ENCODE data around the gene MTG2. TPM values are rescaled to one million over a fixed set of nuclear protein-coding genes. Genes with fewer than 3 reads are reported as not detected.

The MTG2 gene
- total and polyA plus RNA-seq, 4 donors: 13.0 to 28.0 (median 24.4) TPM

GRCh38 chr20:62160876-62161275 lies 22.0 kb upstream of the MTG2 start:
- peaks cover 4 to 21% (median 13%) of the 10 kb centered on the region in 4 donors for H3K4me1 ChIP-seq (ENCODE audit: control insufficient read depth in 4 of 4, insufficient read depth in 4 of 4, low read length in 3 of 4)
- H3K9me3 ChIP-seq (ENCODE audit: control insufficient read depth in 4 of 4, low read length in 3 of 4): no peaks in the 10 kb centered on the region
- peak overlapping the region in 1 of 2 donors; percentile 19 for H3K27ac ChIP-seq (ENCODE audit: low read depth in 1 of 2, low read length in 2 of 2)
- H3K9ac ChIP-seq (ENCODE audit: low read depth in 1 of 2, low read length in 2 of 2): no peak overlapping the region
- H3K36me3 ChIP-seq (ENCODE audit: control insufficient read depth in 4 of 4, insufficient read depth in 3 of 4, low read depth in 1 of 4, low read length in 3 of 4): peaks cover 15 to 47% (median 22%) of the 10 kb centered on the region in 4 donors
- TF ChIP-seq ATF3 (IDR thresholded peaks at IDR 0.05) (no peak), FOXA1 (IDR thresholded peaks at IDR 0.05) (no peak), RXRA (IDR thresholded peaks at IDR 0.05) (no peak), CTCF (IDR thresholded peaks at IDR 0.05; ENCODE audit: low read depth, low read length, missing input control) (no peak), HNF4G (IDR thresholded peaks at IDR 0.05) (no peak), HNF4A (conservative IDR thresholded peaks at IDR 0.05) (no peak), GABPA (IDR thresholded peaks at IDR 0.05 in 1 of 2, conservative IDR thresholded peaks at IDR 0.05 in 1 of 2) (no peak), NR2F2 (IDR thresholded peaks at IDR 0.05) (no peak), RAD21 (IDR thresholded peaks at IDR 0.05) (no peak), FOXA2 (IDR thresholded peaks at IDR 0.05) (no peak)
- TF ChIP-seq, protein P1, sequence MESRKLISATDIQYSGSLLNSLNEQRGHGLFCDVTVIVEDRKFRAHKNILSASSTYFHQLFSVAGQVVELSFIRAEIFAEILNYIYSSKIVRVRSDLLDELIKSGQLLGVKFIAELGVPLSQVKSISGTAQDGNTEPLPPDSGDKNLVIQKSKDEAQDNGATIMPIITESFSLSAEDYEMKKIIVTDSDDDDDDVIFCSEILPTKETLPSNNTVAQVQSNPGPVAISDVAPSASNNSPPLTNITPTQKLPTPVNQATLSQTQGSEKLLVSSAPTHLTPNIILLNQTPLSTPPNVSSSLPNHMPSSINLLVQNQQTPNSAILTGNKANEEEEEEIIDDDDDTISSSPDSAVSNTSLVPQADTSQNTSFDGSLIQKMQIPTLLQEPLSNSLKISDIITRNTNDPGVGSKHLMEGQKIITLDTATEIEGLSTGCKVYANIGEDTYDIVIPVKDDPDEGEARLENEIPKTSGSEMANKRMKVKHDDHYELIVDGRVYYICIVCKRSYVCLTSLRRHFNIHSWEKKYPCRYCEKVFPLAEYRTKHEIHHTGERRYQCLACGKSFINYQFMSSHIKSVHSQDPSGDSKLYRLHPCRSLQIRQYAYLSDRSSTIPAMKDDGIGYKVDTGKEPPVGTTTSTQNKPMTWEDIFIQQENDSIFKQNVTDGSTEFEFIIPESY (IDR thresholded peaks at IDR 0.05): no peak
- TF ChIP-seq, protein P2, sequence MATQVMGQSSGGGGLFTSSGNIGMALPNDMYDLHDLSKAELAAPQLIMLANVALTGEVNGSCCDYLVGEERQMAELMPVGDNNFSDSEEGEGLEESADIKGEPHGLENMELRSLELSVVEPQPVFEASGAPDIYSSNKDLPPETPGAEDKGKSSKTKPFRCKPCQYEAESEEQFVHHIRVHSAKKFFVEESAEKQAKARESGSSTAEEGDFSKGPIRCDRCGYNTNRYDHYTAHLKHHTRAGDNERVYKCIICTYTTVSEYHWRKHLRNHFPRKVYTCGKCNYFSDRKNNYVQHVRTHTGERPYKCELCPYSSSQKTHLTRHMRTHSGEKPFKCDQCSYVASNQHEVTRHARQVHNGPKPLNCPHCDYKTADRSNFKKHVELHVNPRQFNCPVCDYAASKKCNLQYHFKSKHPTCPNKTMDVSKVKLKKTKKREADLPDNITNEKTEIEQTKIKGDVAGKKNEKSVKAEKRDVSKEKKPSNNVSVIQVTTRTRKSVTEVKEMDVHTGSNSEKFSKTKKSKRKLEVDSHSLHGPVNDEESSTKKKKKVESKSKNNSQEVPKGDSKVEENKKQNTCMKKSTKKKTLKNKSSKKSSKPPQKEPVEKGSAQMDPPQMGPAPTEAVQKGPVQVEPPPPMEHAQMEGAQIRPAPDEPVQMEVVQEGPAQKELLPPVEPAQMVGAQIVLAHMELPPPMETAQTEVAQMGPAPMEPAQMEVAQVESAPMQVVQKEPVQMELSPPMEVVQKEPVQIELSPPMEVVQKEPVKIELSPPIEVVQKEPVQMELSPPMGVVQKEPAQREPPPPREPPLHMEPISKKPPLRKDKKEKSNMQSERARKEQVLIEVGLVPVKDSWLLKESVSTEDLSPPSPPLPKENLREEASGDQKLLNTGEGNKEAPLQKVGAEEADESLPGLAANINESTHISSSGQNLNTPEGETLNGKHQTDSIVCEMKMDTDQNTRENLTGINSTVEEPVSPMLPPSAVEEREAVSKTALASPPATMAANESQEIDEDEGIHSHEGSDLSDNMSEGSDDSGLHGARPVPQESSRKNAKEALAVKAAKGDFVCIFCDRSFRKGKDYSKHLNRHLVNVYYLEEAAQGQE (IDR thresholded peaks at IDR 0.05): no peak
- H3K4me3 ChIP-seq (ENCODE audit: low read depth in 1 of 3, low read length in 3 of 3): no peak overlapping the region
- WGBS: 94% methylated on average over 17 of the region's 17 CpGs
- no peak for DNase-seq (ENCODE audit: low spot score)
- no peaks in the 10 kb centered on the region for H3K27me3 ChIP-seq (ENCODE audit: control insufficient read depth in 4 of 4, insufficient read depth in 4 of 4, low read length in 3 of 4)

GRCh38 chr20:62161347-62161746 lies 21.5 kb upstream of the MTG2 start:
- Histone ChIP-seq H3K9me3 (ENCODE audit: control insufficient read depth in 4 of 4, low read length in 3 of 4) (no peaks in the 10 kb centered on the region), H3K4me3 (ENCODE audit: low read depth in 1 of 3, low read length in 3 of 3) (no peak overlapping the region), H3K4me1 (ENCODE audit: control insufficient read depth in 4 of 4, insufficient read depth in 4 of 4, low read length in 3 of 4) (peaks cover 0 to 17% (median 9%) of the 10 kb centered on the region in 4 donors), H3K27ac (ENCODE audit: low read depth in 1 of 2, low read length in 2 of 2) (peak overlapping the region; percentile 7 to 19), H3K27me3 (ENCODE audit: control insufficient read depth in 4 of 4, insufficient read depth in 4 of 4, low read length in 3 of 4) (no peaks in the 10 kb centered on the region), H3K36me3 (ENCODE audit: control insufficient read depth in 4 of 4, insufficient read depth in 3 of 4, low read depth in 1 of 4, low read length in 3 of 4) (peaks cover 20 to 52% (median 24%) of the 10 kb centered on the region in 4 donors), H3K9ac (ENCODE audit: low read depth in 1 of 2, low read length in 2 of 2) (no peak overlapping the region)
- TF ChIP-seq CTCF (IDR thresholded peaks at IDR 0.05; ENCODE audit: low read depth, low read length, missing input control): no peak
- TF ChIP-seq HNF4G (IDR thresholded peaks at IDR 0.05): no peak
- TF ChIP-seq SP1 (IDR thresholded peaks at IDR 0.05): no peak
- no peak for TF ChIP-seq YY1 (IDR thresholded peaks at IDR 0.05)
- TF ChIP-seq FOXA1 (IDR thresholded peaks at IDR 0.05): no peak
- TF ChIP-seq RAD21 (IDR thresholded peaks at IDR 0.05): no peak
- TF ChIP-seq, protein P1 (IDR thresholded peaks at IDR 0.05): no peak
- no peak for TF ChIP-seq TAF1 (conservative IDR thresholded peaks at IDR 0.05)
- no peak for TF ChIP-seq FOXA2 (IDR thresholded peaks at IDR 0.05)
- no peak for TF ChIP-seq HNF4A (conservative IDR thresholded peaks at IDR 0.05)
- no peak for DNase-seq (ENCODE audit: low spot score)
- 80% methylated on average over 17 of the region's 17 CpGs for WGBS

Data from liver (tissue), 9 donors.